HepG2 (cell line): ENCODE results near the gene USP9X. TPM values are rescaled to one million over a fixed set of nuclear protein-coding genes. Genes with fewer than 3 reads are reported as not detected.
A peak's percentile ranks its signal among the peaks of the same experiment; 100 is the strongest.

Experiments used
- AGO1 ChIP-seq: fragments of 200-400 bp; formaldehyde crosslinking; IDR thresholded peaks from 2 replicates; pipeline ENCODE4 v1.6.1; 2017; ENCODE audit warnings: mild to moderate bottlenecking, low read depth, low read length, moderate library complexity; ENCODE audit not compliant: poor library complexity, severe bottlenecking
- CENPT ChIP-seq: sonication (generic); formaldehyde crosslinking; IDR thresholded peaks from 2 replicates; pipeline ENCODE4 v1.8.0; 2022; ENCODE audit warnings: low read depth, mild to moderate bottlenecking, moderate library complexity, missing genetic modification reagents
- GTF3A ChIP-seq: sonication (generic); formaldehyde crosslinking; conservative IDR thresholded peaks from 2 replicates; pipeline ENCODE4 v1.4.0; 2020; ENCODE audit warnings: mild to moderate bottlenecking, missing genetic modification reagents
- GZF1 ChIP-seq: sonication (generic); formaldehyde crosslinking; IDR thresholded peaks from 2 replicates; pipeline ENCODE4 v1.5.1; 2020; ENCODE audit warnings: mild to moderate bottlenecking, missing genetic modification reagents
- HMG20A ChIP-seq: IDR thresholded peaks from 2 replicates; pipeline ENCODE4 v1.6.1; 2016; ENCODE audit warnings: borderline replicate concordance
- HMGA1 ChIP-seq: sonication (generic); formaldehyde crosslinking; conservative IDR thresholded peaks from 2 replicates; pipeline ENCODE4 v1.4.0; 2020; ENCODE audit warnings: missing genetic modification reagents
- MBD4 ChIP-seq: IDR thresholded peaks from 2 replicates; pipeline ENCODE4 v1.6.1; 2012; ENCODE audit warnings: low read length, inconsistent platforms, borderline replicate concordance
- MED8 ChIP-seq: sonication (generic); formaldehyde crosslinking; IDR thresholded peaks from 2 replicates; pipeline ENCODE4 v1.8.1; 2023; ENCODE audit warnings: mild to moderate bottlenecking, missing genetic modification reagents; ENCODE audit not compliant: insufficient replicate concordance
- MIER2 ChIP-seq: IDR thresholded peaks from 2 replicates; pipeline ENCODE4 v1.6.1; 2016; ENCODE audit warnings: missing biosample characterization, missing genetic modification reagents
- NFATC3 ChIP-seq: sonication (generic); formaldehyde crosslinking; IDR thresholded peaks from 2 replicates; pipeline ENCODE4 v1.5.1; 2020; ENCODE audit warnings: mild to moderate bottlenecking, missing genetic modification reagents
- RAD21 ChIP-seq: fragments of 450-650 bp; formaldehyde crosslinking; IDR thresholded peaks from 2 replicates; pipeline ENCODE4 v1.5.0; 2020; ENCODE audit warnings: mild to moderate bottlenecking
- REL ChIP-seq: sonication (generic); formaldehyde crosslinking; conservative IDR thresholded peaks from 2 replicates; pipeline ENCODE4 v1.8.0; 2022; ENCODE audit warnings: mild to moderate bottlenecking, missing genetic modification reagents, moderate library complexity
- REXO4 ChIP-seq: sonication (generic); formaldehyde crosslinking; IDR thresholded peaks from 2 replicates; pipeline ENCODE4 v1.8.0; 2022; ENCODE audit warnings: missing genetic modification reagents, mild to moderate bottlenecking, borderline replicate concordance
- RORA ChIP-seq: sonication (generic); formaldehyde crosslinking; IDR thresholded peaks from 2 replicates; pipeline ENCODE4 v1.5.0; 2020; ENCODE audit warnings: mild to moderate bottlenecking, missing genetic modification reagents, moderate library complexity
- TBP ChIP-seq: sonication (generic); formaldehyde crosslinking; IDR thresholded peaks from 2 replicates; pipeline ENCODE4 v1.5.0; 2020; ENCODE audit warnings: missing genetic modification reagents
- ZNF724P ChIP-seq: sonication (generic); formaldehyde crosslinking; IDR thresholded peaks from 2 replicates; pipeline ENCODE4 v1.8.0; 2022; ENCODE audit warnings: missing genetic modification reagents, borderline replicate concordance
- ZNF773 ChIP-seq: sonication (generic); formaldehyde crosslinking; IDR thresholded peaks from 2 replicates; pipeline ENCODE4 v1.4.0; 2020; ENCODE audit warnings: missing genetic modification reagents, borderline replicate concordance
- polyA plus RNA-seq, 8 experiments: library from polyadenylated mRNA; depleted of rRNA in 3 of 8; stranded (reverse) in 7 of 8; unstranded in 1 of 8; fragments of >200 nt; fragmentation: Illumina TruSeq in 4 of 8; extraction: Trizol in 4 of 8; gene quantifications; 2 replicates each; pipeline versions ENCODE4 v1.2.1 to v1.2.3, GENCODE V29; 2011 to 2016; ENCODE audit warnings: low read depth in 4 of 8, missing spikeins in 1 of 8, mixed read lengths in 1 of 8; ENCODE audit not compliant: insufficient read depth in 1 of 8
- total RNA-seq, 5 experiments: library from RNA; depleted of rRNA; stranded (reverse); fragments of >200 nt; fragmentation: Illumina TruSeq; extraction: Trizol; gene quantifications; 2 replicates each; pipeline ENCODE4 v1.2.3, GENCODE V29; 2016; ENCODE audit warnings: low read depth in 1 of 5
- TF ChIP-seq, protein P1 (sequence below): sonication (generic); formaldehyde crosslinking; IDR thresholded peaks from 2 replicates; pipeline ENCODE4 v1.4.0; 2020; ENCODE audit warnings: mild to moderate bottlenecking, missing genetic modification reagents
- TF ChIP-seq, protein P2 (sequence below): sonication (generic); formaldehyde crosslinking; IDR thresholded peaks from 2 replicates; pipeline ENCODE4 v1.4.0; 2020; ENCODE audit warnings: missing genetic modification reagents
- TF ChIP-seq, protein P3 (sequence below): sonication (generic); formaldehyde crosslinking; IDR thresholded peaks from 2 replicates; pipeline ENCODE4 v1.8.1; 2022; ENCODE audit warnings: mild to moderate bottlenecking, missing genetic modification reagents
- TF ChIP-seq, protein P4 (sequence below): IDR thresholded peaks from 2 replicates; pipeline ENCODE4 v1.6.1; 2016; ENCODE audit warnings: missing biosample characterization, missing genetic modification reagents, low read depth

The USP9X gene
- total and polyA plus RNA-seq, 2 of the 13 experiments (the other 11 are each of a cell fraction or from before 2014, with no cell fraction given): 22.2 to 40.5 TPM

DNA sequence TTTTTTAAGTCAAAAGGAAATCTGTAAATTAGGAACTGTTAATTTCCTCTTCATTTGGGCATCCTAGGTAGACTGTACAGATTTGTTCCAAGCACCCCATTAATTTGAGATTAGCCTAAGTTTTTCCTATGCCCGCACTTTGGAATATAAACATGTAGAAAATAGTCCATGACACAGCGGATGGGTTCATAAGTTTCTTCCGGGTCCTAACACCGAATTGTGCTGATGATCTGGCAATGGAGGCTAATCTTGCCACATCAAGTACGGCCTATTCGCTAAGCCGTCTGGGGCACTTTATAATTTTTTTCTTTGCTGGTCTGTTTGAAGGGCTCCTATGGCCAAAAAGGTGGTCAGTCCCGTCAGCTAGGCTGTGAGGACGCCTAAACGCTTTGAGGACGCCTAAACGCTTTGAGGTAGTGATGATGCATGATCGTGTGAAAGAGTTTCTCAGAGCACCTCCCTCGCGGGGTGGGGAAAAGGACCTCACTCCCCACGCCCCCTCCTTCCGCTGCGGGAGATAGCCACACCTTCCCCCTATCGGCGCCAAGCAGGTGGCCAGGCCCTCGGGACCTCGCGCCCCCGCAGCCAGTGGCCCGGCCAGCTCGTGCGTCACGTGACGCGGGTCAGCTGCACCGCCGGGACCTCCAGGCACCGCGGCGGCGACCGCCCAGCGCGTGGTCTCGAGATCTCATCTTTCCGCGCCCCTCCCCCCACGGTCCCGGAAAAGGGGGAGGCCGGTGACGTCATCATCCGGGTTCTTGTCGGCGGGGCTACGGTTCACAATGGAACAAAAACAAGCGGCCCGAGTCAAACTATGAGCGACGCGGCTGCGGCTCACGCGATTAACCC is 977 bp upstream of the USP9X start (continued):
- TF ChIP-seq CENPT (CRISPR knock-in tag) (no peak), MIER2 (no peak), RAD21 (CRISPR knock-in tag) (peak; percentile 25; the same call in 1 of the 2 replicates), MBD4 (no peak), AGO1 (no peak), GTF3A (no peak), NFATC3 (CRISPR knock-in tag) (no peak), HMGA1 (CRISPR knock-in tag) (no peak), MED8 (CRISPR knock-in tag) (no peak), ZNF724P (CRISPR knock-in tag) (no peak), GZF1 (CRISPR knock-in tag) (no peak), RORA (no peak), REXO4 (CRISPR knock-in tag) (no peak), ZNF773 (no peak), REL (CRISPR knock-in tag) (0 out of 2 replicates have a peak, but pooled peaks have one; percentile 70), TBP (CRISPR knock-in tag) (no peak), HMG20A (CRISPR knock-in tag) (no peak; the same call in 1 of the 2 replicates)
- TF ChIP-seq, protein P1, sequence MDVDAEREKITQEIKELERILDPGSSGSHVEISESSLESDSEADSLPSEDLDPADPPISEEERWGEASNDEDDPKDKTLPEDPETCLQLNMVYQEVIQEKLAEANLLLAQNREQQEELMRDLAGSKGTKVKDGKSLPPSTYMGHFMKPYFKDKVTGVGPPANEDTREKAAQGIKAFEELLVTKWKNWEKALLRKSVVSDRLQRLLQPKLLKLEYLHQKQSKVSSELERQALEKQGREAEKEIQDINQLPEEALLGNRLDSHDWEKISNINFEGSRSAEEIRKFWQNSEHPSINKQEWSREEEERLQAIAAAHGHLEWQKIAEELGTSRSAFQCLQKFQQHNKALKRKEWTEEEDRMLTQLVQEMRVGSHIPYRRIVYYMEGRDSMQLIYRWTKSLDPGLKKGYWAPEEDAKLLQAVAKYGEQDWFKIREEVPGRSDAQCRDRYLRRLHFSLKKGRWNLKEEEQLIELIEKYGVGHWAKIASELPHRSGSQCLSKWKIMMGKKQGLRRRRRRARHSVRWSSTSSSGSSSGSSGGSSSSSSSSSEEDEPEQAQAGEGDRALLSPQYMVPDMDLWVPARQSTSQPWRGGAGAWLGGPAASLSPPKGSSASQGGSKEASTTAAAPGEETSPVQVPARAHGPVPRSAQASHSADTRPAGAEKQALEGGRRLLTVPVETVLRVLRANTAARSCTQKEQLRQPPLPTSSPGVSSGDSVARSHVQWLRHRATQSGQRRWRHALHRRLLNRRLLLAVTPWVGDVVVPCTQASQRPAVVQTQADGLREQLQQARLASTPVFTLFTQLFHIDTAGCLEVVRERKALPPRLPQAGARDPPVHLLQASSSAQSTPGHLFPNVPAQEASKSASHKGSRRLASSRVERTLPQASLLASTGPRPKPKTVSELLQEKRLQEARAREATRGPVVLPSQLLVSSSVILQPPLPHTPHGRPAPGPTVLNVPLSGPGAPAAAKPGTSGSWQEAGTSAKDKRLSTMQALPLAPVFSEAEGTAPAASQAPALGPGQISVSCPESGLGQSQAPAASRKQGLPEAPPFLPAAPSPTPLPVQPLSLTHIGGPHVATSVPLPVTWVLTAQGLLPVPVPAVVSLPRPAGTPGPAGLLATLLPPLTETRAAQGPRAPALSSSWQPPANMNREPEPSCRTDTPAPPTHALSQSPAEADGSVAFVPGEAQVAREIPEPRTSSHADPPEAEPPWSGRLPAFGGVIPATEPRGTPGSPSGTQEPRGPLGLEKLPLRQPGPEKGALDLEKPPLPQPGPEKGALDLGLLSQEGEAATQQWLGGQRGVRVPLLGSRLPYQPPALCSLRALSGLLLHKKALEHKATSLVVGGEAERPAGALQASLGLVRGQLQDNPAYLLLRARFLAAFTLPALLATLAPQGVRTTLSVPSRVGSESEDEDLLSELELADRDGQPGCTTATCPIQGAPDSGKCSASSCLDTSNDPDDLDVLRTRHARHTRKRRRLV (CRISPR knock-in tag): no peak
- TF ChIP-seq, protein P2, sequence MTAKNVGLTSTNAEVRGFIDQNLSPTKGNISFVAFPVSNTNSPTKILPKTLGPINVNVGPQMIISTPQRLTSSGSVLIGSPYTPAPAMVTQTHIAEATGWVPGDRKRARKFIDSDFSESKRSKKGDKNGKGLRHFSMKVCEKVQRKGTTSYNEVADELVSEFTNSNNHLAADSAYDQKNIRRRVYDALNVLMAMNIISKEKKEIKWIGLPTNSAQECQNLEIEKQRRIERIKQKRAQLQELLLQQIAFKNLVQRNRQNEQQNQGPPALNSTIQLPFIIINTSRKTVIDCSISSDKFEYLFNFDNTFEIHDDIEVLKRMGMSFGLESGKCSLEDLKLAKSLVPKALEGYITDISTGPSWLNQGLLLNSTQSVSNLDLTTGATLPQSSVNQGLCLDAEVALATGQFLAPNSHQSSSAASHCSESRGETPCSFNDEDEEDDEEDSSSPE (CRISPR knock-in tag): peak; percentile 81
- TF ChIP-seq, protein P3, sequence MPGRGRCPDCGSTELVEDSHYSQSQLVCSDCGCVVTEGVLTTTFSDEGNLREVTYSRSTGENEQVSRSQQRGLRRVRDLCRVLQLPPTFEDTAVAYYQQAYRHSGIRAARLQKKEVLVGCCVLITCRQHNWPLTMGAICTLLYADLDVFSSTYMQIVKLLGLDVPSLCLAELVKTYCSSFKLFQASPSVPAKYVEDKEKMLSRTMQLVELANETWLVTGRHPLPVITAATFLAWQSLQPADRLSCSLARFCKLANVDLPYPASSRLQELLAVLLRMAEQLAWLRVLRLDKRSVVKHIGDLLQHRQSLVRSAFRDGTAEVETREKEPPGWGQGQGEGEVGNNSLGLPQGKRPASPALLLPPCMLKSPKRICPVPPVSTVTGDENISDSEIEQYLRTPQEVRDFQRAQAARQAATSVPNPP (CRISPR knock-in tag): peak; percentile 31; the same call in 1 of the 2 replicates
- TF ChIP-seq, protein P4, sequence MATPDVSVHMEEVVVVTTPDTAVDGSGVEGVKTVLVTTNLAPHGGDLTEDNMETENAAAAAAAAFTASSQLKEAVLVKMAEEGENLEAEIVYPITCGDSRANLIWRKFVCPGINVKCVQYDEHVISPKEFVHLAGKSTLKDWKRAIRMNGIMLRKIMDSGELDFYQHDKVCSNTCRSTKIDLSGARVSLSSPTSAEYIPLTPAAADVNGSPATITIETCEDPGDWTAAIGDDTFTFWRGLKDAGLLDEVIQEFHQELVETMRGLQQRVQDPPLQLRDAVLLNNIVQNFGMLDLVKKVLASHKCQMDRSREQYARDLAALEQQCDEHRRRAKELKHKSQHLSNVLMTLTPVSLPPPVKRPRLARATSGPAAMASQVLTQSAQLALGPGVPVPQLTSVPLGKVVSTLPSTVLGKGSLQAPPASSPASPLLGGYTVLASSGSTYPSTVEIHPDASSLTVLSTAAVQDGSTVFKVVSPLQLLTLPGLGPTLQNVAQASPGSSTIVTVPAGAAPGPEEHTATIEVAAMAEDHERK (CRISPR knock-in tag): no peak
